Suprapubic skin (tissue), 3 donors: ENCODE measurements around the gene EFHD2.

ENCODE experiments used
- CTCF ChIP-seq, 2 donors: fragments of 200-600 bp in 1 of 2; fragments of 450-650 bp in 1 of 2; sonication (generic) in 1 of 2; IDR thresholded peaks; one replicate each; pipeline ENCODE4 v1.5.1; 2016 to 2019; ENCODE audit warnings: antibody characterized with exemption in 2 of 2, mild to moderate bottlenecking in 1 of 2, moderate library complexity in 1 of 2
- POLR2AphosphoS5 ChIP-seq, 3 donors: sonication (generic); formaldehyde crosslinking; IDR thresholded peaks; one replicate each; pipeline ENCODE4 v1.6.1; 2017; ENCODE audit warnings: antibody characterized with exemption in 3 of 3

- TF ChIP-seq POLR2AphosphoS5 (IDR thresholded peaks at IDR 0.05) (no peak), CTCF (IDR thresholded peaks at IDR 0.05) (no peak)
Observed at GRCh38 chr1:15397236-15397635, 12.5 kb upstream of the EFHD2 start.
